ENCODE data around the gene TSNAX. TPM values are rescaled to one million over a fixed set of nuclear protein-coding genes. Genes with fewer than 3 reads are reported as not detected.

The TSNAX gene
- total and polyA plus RNA-seq, 2 of the 8 experiments (the other 6 are each of a cell fraction or from before 2014, with no cell fraction given) = 7.7 to 34.0 TPM

DNA sequence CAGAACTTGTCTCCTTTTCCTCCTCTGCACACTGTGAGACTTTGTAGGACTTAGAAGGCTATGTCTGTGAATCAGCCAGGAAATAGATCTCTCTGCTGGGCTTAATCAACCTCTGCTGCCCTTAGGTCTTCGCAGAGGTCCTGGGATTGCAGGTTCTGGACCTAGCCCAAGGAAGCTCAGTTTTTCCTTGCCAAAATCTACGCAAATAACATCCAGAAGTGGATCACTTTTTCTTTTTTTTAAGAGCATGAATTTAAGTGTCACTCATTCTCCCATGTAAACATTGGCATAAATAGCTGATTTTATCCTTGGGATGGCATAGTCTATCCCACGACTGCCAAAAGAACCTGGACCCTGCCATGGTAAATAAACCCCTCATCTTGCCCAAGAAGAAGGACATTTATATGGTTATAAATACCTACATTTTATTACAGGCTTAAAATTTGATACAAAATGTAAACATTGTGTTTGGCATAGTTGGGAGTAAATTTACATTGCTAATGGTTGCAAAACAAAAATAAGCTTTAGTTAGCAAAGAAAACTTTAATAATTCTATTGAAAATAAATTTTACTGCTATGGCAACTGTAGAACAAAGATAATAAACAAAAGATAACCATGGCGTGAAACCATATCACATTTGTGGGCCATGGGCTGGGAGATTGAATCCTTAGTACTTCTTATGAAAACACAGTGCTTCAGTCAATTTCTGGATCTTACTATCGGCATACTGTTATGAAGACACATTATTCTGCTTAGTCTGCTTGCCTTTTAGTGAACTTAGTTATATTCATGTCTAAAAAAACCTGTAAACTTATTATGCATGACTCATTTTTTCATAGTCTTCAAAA lies 73.6 kb downstream of the TSNAX start:
- H3K27ac ChIP-seq (ENCODE audit: low read depth, low read length) = no peak overlapping the region
- no peak for DNase-seq (ENCODE audit: low read depth in 1 of 2, low spot score in 2 of 2)
- H3K23ac ChIP-seq (ENCODE audit: insufficient read length) = no peak overlapping the region
- H2BK120ac ChIP-seq (replicated peaks; ENCODE audit: low read depth, low read length) = no peak overlapping the region
- no peak overlapping the region for H3K4me3 ChIP-seq (ENCODE audit: extremely low read depth in 1 of 4, insufficient read depth in 2 of 4, low read depth in 3 of 4, low read length in 4 of 4)
- no peaks in the 10 kb centered on the region for H4K20me1 ChIP-seq (replicated peaks in 1 of 2; ENCODE audit: control insufficient read depth in 1 of 2, insufficient read depth in 2 of 2, low read length in 2 of 2)
- H3K9me3 ChIP-seq (ENCODE audit: insufficient read depth in 2 of 2, low read depth in 1 of 2, low read length in 1 of 2) = no peaks in the 10 kb centered on the region
- H3K4me2 ChIP-seq (ENCODE audit: insufficient read depth in 1 of 2, low read depth in 2 of 2, low read length in 2 of 2) = no peak overlapping the region
- no peak overlapping the region for H4K8ac ChIP-seq (ENCODE audit: extremely low read depth, insufficient read depth, low read length)
- no peak overlapping the region for H3K18ac ChIP-seq (ENCODE audit: extremely low read depth, low read length)
- H2BK20ac ChIP-seq (ENCODE audit: low read length) = no peak overlapping the region
- POLR2A ChIA-PET (ENCODE audit: partially characterized antibody) = no interaction called here
- H3K23me2 ChIP-seq (ENCODE audit: low read depth, low read length) = no peaks in the 10 kb centered on the region; the same call in 1 of the 2 replicates
- no peak overlapping the region for H2BK5ac ChIP-seq (ENCODE audit: low read depth, low read length)
- WGBS, 2 experiments (ENCODE audit: extremely low coverage in 1 of 2, insufficient coverage in 1 of 2, insufficient read length in 1 of 2, insufficient replicate concordance in 2 of 2, low coverage in 1 of 2, low lambda C conversion rate in 2 of 2, missing lambda C conversion rate in 1 of 2) = 73% methylated on average over 5 of the region's 5 CpGs; no CpG with 5 or more reads in 1 of the 2 experiments
- no peaks in the 10 kb centered on the region; a peak in 1 of 7 replicates for H3K27me3 ChIP-seq (replicated peaks in 1 of 4; ENCODE audit: control insufficient read depth in 3 of 4, extremely low read depth in 1 of 4, insufficient read depth in 3 of 4, low read length in 3 of 4)
- H4K91ac ChIP-seq (replicated peaks; ENCODE audit: insufficient read length, low read length) = no peak overlapping the region
- no peak overlapping the region for H3K9ac ChIP-seq (replicated peaks in 1 of 4; ENCODE audit: extremely low read depth in 1 of 4, low read depth in 3 of 4, low read length in 3 of 4)
- peaks cover 0 to 4% (median under 1%) of the 10 kb centered on the region in 4 experiments; a peak in 1 of 7 replicates for H3K4me1 ChIP-seq (replicated peaks in 1 of 4; ENCODE audit: control insufficient read depth in 3 of 4, insufficient read depth in 4 of 4, low read length in 3 of 4)
- H2AK5ac ChIP-seq (ENCODE audit: low read depth, low read length) = no peak overlapping the region
- no peak overlapping the region for H3K14ac ChIP-seq (ENCODE audit: insufficient read length)
- no peaks in the 10 kb centered on the region for H3K36me3 ChIP-seq (ENCODE audit: control insufficient read depth in 2 of 4, insufficient read depth in 4 of 4, low read length in 3 of 4)
- no peaks in the 10 kb centered on the region for H3K79me1 ChIP-seq (ENCODE audit: low read depth, low read length)
- H3K56ac ChIP-seq (replicated peaks; ENCODE audit: insufficient read length, low read depth, low read length) = no peak overlapping the region
- H4K5ac ChIP-seq (ENCODE audit: insufficient read length, low read depth, low read length) = no peak overlapping the region
- H3K4ac ChIP-seq (replicated peaks; ENCODE audit: insufficient read length, low read depth, low read length) = no peak overlapping the region
- H3K79me2 ChIP-seq (ENCODE audit: control insufficient read depth in 1 of 2, insufficient read depth in 2 of 2, low read length in 2 of 2) = no peaks in the 10 kb centered on the region
- FAIRE-seq = no peak
- H2BK12ac ChIP-seq (ENCODE audit: low read depth, low read length) = no peak overlapping the region
- CTCF ChIA-PET (ENCODE audit: partially characterized antibody) = interaction anchor here (0.5 to 2.1 kb wide), 7 partner anchors 12 to 322 kb away, joined by 3 to 8 read pairs (median 4); no protein-coding TSS in a partner anchor
- H2AFZ ChIP-seq (ENCODE audit: low read length) = no peak overlapping the region
- no peak overlapping the region for H2BK15ac ChIP-seq (ENCODE audit: low read length)
- TF ChIP-seq, protein P1, sequence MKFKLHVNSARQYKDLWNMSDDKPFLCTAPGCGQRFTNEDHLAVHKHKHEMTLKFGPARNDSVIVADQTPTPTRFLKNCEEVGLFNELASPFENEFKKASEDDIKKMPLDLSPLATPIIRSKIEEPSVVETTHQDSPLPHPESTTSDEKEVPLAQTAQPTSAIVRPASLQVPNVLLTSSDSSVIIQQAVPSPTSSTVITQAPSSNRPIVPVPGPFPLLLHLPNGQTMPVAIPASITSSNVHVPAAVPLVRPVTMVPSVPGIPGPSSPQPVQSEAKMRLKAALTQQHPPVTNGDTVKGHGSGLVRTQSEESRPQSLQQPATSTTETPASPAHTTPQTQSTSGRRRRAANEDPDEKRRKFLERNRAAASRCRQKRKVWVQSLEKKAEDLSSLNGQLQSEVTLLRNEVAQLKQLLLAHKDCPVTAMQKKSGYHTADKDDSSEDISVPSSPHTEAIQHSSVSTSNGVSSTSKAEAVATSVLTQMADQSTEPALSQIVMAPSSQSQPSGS (IDR thresholded peaks at IDR 0.05; ENCODE audit: low read length) = no peak
- TF ChIP-seq CTBP2 (IDR thresholded peaks at IDR 0.05; ENCODE audit: borderline replicate concordance, insufficient read depth, insufficient read length, low read length) (no peak), RFX5 (IDR thresholded peaks at IDR 0.05; ENCODE audit: borderline replicate concordance, low read depth, low read length) (no peak), RBBP5 (IDR thresholded peaks at IDR 0.05; ENCODE audit: borderline replicate concordance, low read depth, low read length) (no peak), POLR2AphosphoS5 (IDR thresholded peaks at IDR 0.05; ENCODE audit: low read depth, low read length) (no peak), CHD1 (IDR thresholded peaks at IDR 0.05; ENCODE audit: low read depth, low read length) (no peak), FOSL1 (IDR thresholded peaks at IDR 0.05; ENCODE audit: insufficient read depth, low read depth, low read length) (no peak), TEAD4 (IDR thresholded peaks at IDR 0.05; ENCODE audit: low read depth, low read length) (no peak), EGR1 (IDR thresholded peaks at IDR 0.05; ENCODE audit: borderline replicate concordance, low read depth, low read length) (no peak)
- TF ChIP-seq, protein P2, sequence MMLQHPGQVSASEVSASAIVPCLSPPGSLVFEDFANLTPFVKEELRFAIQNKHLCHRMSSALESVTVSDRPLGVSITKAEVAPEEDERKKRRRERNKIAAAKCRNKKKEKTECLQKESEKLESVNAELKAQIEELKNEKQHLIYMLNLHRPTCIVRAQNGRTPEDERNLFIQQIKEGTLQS (IDR thresholded peaks at IDR 0.05; ENCODE audit: insufficient read depth, low read depth, low read length) = no peak
